Loucy (cell line): ENCODE data around the gene PFN1.

Experiments used
- H2AFZ ChIP-seq: fragments of 200-600 bp; sonication (generic); 2 replicates; pipeline ENCODE4 v1.6.0; 2016; ENCODE audit warnings: antibody characterized with exemption, mild to moderate bottlenecking, low read length, moderate library complexity
- H3F3A ChIP-seq: fragments of 200-600 bp; 2 replicates; pipeline ENCODE4 v1.6.0; 2016; ENCODE audit warnings: antibody characterized with exemption, low read depth, mild to moderate bottlenecking
- H3K27me3 ChIP-seq: fragments of 200-600 bp; sonication (generic); 2 replicates; pipeline ENCODE4 v1.6.1; 2014; ENCODE audit warnings: low read length, mild to moderate bottlenecking; ENCODE audit not compliant: insufficient read depth, poor library complexity, severe bottlenecking
- H3K36me3 ChIP-seq: fragments of 200-600 bp; sonication (generic); 2 replicates; pipeline ENCODE4 v1.6.1; 2016; ENCODE audit warnings: low read length; ENCODE audit not compliant: insufficient read depth
- H3K4me1 ChIP-seq: fragments of 200-600 bp; sonication (generic); 2 replicates; pipeline ENCODE4 v1.5.1; 2014; ENCODE audit warnings: low read length, mild to moderate bottlenecking; ENCODE audit not compliant: insufficient read depth, poor library complexity, severe bottlenecking
- H3K4me2 ChIP-seq: fragments of 200-600 bp; sonication (generic); 2 replicates; pipeline ENCODE4 v1.6.0; 2014; ENCODE audit warnings: antibody characterized with exemption, low read length, low read depth, mild to moderate bottlenecking; ENCODE audit not compliant: poor library complexity, severe bottlenecking
- H3K4me3 ChIP-seq: fragments of 200-600 bp; sonication (generic); 2 replicates; pipeline ENCODE4 v1.5.1; 2014; ENCODE audit warnings: low read length, mild to moderate bottlenecking, mixed read lengths; ENCODE audit not compliant: poor library complexity, severe bottlenecking
- H3K79me2 ChIP-seq: fragments of 200-600 bp; sonication (generic); 2 replicates; pipeline ENCODE4 v1.6.1; 2014; ENCODE audit warnings: low read length; ENCODE audit not compliant: insufficient read depth
- H3K9ac ChIP-seq: fragments of 200-600 bp; sonication (generic); 2 replicates; pipeline ENCODE4 v1.6.0; 2014; ENCODE audit warnings: mild to moderate bottlenecking, low read depth, low read length, moderate library complexity; ENCODE audit not compliant: poor library complexity, severe bottlenecking
- H3K9me2 ChIP-seq: fragments of 200-600 bp; sonication (generic); replicated peaks from 2 replicates; pipeline ENCODE4 v1.6.1; 2016; ENCODE audit warnings: low read depth, low read length, mixed read lengths
- H3K9me3 ChIP-seq: fragments of 200-600 bp; sonication (generic); 2 replicates; pipeline ENCODE4 v1.6.1; 2014; ENCODE audit warnings: mild to moderate bottlenecking, antibody characterized with exemption, low read length, low read depth; ENCODE audit not compliant: insufficient read depth
- H4K20me1 ChIP-seq: fragments of 200-600 bp; sonication (generic); 2 replicates; pipeline ENCODE4 v1.6.0; 2014; ENCODE audit warnings: antibody characterized with exemption, low read length, mild to moderate bottlenecking; ENCODE audit not compliant: insufficient read depth, poor library complexity, severe bottlenecking
- EZH2phosphoT487 ChIP-seq: fragments of 200-600 bp; IDR thresholded peaks from 2 replicates; pipeline ENCODE4 v1.6.1; 2018; ENCODE audit warnings: antibody characterized with exemption, mild to moderate bottlenecking, moderate library complexity, borderline replicate concordance
- TF ChIP-seq, protein P1 (sequence below): fragments of 200-600 bp; sonication (generic); conservative IDR thresholded peaks from 2 replicates; pipeline ENCODE4 v1.5.1; 2014; ENCODE audit warnings: mild to moderate bottlenecking, antibody characterized with exemption, low read length

PFN1 gene

DNA sequence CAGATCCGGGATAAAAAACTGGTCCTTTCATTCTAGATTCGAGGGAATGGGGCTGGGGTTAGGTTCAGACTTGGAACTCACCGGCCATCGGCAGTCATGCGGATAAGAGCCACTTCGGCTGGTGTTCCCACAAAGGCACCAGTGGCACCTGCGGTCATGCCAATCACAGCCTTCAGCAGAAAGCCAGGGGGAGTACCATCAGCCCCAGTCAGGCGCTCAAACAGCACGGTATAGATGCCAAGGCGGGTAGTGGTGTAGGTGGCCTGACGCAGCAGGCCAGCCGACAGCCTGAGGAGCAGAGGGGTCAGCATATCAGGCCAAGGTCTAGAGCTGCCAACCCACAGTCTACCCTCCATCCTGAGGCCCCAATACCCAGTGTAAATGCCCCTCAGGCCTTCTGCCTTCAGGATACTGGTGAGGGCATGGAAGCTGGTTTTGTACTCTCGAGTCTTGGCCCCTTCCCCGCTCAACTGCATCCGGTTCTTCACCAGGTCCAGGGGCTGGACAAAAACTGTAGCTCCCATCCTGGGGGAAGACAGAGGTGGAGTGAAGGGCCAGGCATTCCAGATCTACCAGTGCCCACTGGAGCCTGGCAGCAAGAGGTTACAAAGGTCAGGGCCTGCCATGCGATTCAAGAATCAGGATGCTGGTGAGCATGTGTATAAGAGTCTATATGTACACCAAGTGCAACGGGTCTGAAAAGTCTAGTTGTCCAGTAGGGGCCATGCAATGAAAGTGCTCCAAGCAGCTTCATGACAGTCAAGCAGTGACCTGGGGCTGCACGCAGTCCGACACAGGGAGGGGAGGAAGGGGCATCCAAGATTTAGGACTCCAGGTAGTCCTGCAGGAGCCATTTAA is 9.4 kb downstream of the PFN1 start:
- H3K79me2 ChIP-seq, result peaks cover 67% of the 10 kb centered on the region
- peak overlapping the region; percentile 99 for H3K9ac ChIP-seq
- H3K27me3 ChIP-seq, result no peaks in the 10 kb centered on the region
- TF ChIP-seq, protein P1, sequence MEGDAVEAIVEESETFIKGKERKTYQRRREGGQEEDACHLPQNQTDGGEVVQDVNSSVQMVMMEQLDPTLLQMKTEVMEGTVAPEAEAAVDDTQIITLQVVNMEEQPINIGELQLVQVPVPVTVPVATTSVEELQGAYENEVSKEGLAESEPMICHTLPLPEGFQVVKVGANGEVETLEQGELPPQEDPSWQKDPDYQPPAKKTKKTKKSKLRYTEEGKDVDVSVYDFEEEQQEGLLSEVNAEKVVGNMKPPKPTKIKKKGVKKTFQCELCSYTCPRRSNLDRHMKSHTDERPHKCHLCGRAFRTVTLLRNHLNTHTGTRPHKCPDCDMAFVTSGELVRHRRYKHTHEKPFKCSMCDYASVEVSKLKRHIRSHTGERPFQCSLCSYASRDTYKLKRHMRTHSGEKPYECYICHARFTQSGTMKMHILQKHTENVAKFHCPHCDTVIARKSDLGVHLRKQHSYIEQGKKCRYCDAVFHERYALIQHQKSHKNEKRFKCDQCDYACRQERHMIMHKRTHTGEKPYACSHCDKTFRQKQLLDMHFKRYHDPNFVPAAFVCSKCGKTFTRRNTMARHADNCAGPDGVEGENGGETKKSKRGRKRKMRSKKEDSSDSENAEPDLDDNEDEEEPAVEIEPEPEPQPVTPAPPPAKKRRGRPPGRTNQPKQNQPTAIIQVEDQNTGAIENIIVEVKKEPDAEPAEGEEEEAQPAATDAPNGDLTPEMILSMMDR, result no peak
- TF ChIP-seq EZH2phosphoT487, result no peak
- peak overlapping the region; percentile 98 for H3K4me2 ChIP-seq
- peaks cover 17% of the 10 kb centered on the region for H3F3A ChIP-seq
- H4K20me1 ChIP-seq, result peaks cover 38% of the 10 kb centered on the region
- H3K9me3 ChIP-seq, result no peaks in the 10 kb centered on the region
- peaks cover 16% of the 10 kb centered on the region; the same call in 1 of the 2 replicates for H3K36me3 ChIP-seq
- peaks cover 69% of the 10 kb centered on the region for H3K4me1 ChIP-seq
- peak overlapping the region; percentile 67 for H2AFZ ChIP-seq
- no peaks in the 10 kb centered on the region for H3K9me2 ChIP-seq
- H3K4me3 ChIP-seq, result peak overlapping the region; percentile 90

DNA sequence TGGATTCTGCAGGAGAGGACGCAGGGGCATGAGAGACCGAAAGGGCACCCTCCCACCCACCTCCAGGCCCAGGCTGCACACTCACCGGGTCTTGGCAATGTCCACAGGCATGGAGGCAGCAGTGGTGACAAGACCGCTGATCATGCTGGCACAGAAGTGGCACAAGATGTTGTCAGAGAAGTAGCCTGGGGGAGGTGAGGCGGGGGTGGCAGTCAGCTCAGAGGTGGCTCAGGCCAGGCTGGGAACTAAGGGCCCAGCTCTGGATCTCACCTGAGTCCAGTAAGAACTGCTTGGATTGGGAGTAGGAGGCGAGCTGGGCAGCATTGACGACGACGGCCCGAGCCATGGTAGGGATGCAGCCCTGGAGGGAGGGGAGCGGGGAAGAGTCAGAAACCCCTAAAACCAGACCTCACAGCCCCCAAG is 10.2 kb downstream of the PFN1 start:
- Histone ChIP-seq H3K9me3 (no peaks in the 10 kb centered on the region), H2AFZ (no peak overlapping the region), H4K20me1 (peaks cover 29% of the 10 kb centered on the region), H3K79me2 (peaks cover 59% of the 10 kb centered on the region), H3K4me3 (peak overlapping the region; percentile 90), H3K9me2 (no peaks in the 10 kb centered on the region), H3K36me3 (peaks cover 10% of the 10 kb centered on the region; the same call in 1 of the 2 replicates), H3K4me2 (peak overlapping the region; percentile 98), H3K9ac (peak overlapping the region; percentile 99), H3K27me3 (no peaks in the 10 kb centered on the region), H3F3A (peaks cover 12% of the 10 kb centered on the region), H3K4me1 (peaks cover 69% of the 10 kb centered on the region)
- TF ChIP-seq, protein P1, result no peak
- TF ChIP-seq EZH2phosphoT487, result no peak

DNA sequence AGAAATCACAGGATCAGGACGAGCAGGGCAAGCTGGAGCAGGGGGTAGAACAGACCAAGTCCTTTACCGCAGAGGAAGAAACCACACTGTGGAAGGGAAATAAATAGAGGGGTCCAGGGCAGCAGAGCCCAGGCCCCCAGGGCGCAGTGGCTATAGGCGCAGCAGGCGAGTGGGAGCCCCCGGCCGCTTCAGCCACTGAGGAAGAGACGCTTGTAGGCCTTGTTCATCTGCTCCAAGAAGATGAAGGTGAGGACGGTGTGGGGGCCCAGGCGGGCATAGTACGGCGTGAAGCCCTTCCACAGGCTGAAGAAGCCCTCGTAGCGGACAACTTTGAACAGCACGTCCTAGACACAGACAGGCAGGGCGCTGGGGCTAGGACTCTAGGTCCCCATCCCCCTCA is 10.8 kb downstream of the PFN1 start:
- H3K36me3 ChIP-seq, result peaks cover 5% of the 10 kb centered on the region; the same call in 1 of the 2 replicates
- no peak overlapping the region for H3K4me3 ChIP-seq
- no peaks in the 10 kb centered on the region for H3K27me3 ChIP-seq
- H3K9me3 ChIP-seq, result no peaks in the 10 kb centered on the region
- peak overlapping the region; percentile 99 for H3K9ac ChIP-seq
- H3F3A ChIP-seq, result peaks cover 12% of the 10 kb centered on the region
- TF ChIP-seq, protein P1, result no peak
- TF ChIP-seq EZH2phosphoT487, result no peak
- H3K79me2 ChIP-seq, result peaks cover 53% of the 10 kb centered on the region
- no peak overlapping the region for H2AFZ ChIP-seq
- H4K20me1 ChIP-seq, result peaks cover 24% of the 10 kb centered on the region
- H3K9me2 ChIP-seq, result no peaks in the 10 kb centered on the region
- H3K4me1 ChIP-seq, result peaks cover 66% of the 10 kb centered on the region
- H3K4me2 ChIP-seq, result peak overlapping the region; percentile 3
